GM12874 (cell line): ENCODE data around the gene LMO7.

Experiments used
- TF ChIP-seq, protein P1 (sequence below): IDR thresholded peaks from 2 replicates; pipeline ENCODE4 v1.5.1; 2011; ENCODE audit warnings: low read depth, mild to moderate bottlenecking, control low read depth, low read length, moderate library complexity; ENCODE audit not compliant: insufficient read depth

The LMO7 gene

DNA sequence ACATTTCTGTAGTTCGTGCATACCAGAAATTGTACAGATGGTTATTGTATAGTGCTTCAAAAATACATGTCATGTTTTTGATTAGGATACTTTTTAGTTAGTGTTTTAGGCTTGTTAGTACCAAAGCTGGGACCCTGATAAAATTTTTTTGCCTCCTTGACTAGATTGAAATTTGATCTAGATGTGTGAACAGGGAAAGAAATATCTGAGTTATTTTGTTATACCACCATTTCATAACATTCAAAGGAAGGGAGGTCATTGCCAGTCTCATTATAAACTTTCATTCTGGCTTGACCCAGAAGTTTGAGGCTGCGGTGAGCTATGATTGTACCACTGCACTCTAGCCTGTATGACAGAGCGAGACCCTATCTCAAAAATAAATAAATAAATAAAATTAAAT is 9.0 kb downstream of the LMO7 start:
- TF ChIP-seq, protein P1, sequence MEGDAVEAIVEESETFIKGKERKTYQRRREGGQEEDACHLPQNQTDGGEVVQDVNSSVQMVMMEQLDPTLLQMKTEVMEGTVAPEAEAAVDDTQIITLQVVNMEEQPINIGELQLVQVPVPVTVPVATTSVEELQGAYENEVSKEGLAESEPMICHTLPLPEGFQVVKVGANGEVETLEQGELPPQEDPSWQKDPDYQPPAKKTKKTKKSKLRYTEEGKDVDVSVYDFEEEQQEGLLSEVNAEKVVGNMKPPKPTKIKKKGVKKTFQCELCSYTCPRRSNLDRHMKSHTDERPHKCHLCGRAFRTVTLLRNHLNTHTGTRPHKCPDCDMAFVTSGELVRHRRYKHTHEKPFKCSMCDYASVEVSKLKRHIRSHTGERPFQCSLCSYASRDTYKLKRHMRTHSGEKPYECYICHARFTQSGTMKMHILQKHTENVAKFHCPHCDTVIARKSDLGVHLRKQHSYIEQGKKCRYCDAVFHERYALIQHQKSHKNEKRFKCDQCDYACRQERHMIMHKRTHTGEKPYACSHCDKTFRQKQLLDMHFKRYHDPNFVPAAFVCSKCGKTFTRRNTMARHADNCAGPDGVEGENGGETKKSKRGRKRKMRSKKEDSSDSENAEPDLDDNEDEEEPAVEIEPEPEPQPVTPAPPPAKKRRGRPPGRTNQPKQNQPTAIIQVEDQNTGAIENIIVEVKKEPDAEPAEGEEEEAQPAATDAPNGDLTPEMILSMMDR = no peak

DNA sequence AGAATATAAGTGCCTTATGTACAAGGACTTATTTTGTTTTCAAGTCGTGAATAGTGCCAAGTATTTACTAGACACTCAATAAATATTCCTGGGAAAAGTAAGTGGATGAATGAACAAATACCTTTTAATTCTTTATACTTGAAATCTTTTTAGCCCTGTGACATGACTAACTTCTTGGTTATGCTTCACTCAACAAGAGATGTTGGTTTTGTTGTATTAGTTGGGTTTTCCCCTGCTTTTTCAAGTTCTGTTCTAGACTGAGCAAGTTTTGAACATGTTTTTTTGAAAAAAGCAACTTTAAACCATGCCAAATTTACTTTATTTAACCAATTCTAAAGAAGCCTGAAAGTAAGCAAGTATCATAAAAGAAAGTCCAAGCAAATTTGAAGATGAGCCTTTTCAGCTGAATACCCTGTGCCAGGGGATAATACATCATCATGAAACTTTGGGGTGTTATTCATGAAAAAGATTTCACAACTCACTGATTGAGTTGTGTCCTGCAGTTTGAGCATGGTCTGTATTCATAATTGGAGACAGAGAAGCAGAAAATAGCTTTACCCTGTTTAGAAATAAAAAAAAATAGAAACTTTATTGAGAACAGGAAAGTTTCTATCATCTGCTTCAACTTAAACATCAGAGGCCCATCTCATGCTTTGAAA is 11.1 kb downstream of the LMO7 start:
- TF ChIP-seq, protein P1 = no peak

GRCh38 chr13:75648446-75648845 is 12.3 kb downstream of the LMO7 start:
- TF ChIP-seq, protein P1 = no peak

- TF ChIP-seq, protein P1 = no peak
Observed at GRCh38 chr13:75651013-75651412, 14.9 kb downstream of the LMO7 start.

DNA sequence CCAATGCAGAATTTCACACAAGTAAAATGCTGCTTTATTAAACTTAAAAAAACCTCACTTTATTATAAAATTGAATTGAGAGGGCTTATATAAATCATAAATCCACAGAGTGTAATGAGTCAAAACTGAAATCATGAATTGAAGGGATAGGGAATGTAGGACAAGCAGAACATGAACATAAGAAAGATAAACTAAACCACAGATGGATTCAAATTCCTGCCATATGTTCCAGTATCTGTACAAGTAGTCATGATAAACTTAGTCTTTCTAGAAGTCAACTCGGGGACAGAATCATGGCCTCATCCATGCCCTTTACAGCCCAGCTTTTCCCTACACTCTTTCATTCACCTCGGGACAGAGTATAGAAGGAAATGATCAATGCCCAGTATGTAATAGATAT is 16.6 kb downstream of the LMO7 start:
- TF ChIP-seq, protein P1 = no peak

DNA sequence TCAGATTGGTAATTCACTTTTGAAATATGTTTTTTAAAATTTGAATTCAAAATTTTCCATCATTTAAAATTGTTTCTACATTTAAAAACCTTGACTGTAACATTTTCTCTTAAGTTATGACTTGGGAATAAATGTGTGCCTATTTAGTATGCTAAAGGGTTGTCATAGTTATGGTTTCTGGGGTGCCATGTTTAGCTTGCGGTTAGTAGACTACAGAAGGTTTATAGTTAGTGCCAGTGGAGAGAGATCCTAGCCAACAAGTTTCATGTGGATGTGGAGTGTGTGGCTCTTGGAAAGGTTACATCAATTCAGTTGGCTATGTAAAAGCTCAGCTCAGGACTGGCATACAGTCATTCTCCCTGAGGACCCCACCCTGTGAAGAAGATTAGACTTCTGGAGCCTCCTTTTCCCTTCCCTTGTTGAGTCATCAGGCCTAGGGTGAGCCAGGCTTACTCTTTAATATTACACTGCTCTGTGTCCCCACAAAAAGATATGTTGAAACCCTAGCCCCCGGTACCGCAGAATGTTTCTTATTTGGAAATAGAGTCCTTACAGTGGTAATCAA is 20.4 kb downstream of the LMO7 start:
- TF ChIP-seq, protein P1 = no peak

DNA sequence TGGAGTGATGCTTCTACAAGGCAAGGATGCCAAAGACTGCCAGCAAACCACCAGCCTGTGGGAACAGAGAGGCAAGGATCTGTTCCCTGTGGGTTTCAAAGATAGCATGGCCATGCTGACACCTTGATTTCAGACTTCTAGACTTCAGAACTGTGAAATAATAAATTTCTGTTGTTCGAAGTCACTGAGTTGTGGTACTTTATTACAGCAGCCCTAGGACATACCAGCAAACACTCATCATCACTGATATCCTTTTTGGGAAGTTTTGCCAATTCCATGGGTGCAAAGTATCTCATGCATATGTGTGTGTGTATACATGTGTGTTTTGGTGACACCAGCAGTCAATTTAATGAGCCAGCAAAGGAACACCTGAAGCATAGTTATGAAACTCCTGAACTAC is 21.0 kb downstream of the LMO7 start:
- TF ChIP-seq, protein P1 = no peak
